Measurements from ENCODE around the gene PIAS3.

The PIAS3 gene

DNA sequence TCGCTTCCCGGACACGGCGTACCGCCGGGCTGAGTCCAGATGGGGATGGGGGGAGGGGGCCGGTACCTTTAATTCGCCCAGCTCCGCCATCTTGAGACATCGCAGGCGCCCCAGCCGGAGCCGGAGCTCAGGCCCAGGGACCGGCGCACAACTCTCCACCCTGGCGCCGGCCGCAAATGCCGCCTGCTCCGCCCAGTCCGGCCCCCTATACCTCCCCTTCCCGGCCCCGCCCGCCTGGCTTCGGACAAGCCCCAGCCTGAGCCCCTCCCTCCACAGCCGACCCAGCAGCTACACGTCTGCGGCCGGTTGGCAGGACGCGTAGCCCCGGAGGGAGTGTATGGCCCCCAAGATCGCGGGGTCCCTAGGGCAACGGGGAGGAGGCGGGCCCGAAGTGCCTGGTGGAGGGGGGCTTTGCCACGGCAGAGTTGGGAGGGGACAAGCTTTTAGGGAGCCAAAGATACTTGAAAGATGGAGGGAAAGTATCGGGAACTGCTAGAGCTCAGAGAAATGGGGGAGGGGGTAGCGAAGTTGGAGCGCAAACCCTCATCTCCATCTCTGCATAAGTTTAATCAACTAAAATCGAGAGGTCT, at the start of gene PIAS3:
PIAS3 (minus strand) TSS at position 181 of the 590 bp plus-strand sequence; CDS start at position 90, 91 bp downstream.
- peak; percentile 90 to 98 (median 90) for DNase-seq

DNA sequence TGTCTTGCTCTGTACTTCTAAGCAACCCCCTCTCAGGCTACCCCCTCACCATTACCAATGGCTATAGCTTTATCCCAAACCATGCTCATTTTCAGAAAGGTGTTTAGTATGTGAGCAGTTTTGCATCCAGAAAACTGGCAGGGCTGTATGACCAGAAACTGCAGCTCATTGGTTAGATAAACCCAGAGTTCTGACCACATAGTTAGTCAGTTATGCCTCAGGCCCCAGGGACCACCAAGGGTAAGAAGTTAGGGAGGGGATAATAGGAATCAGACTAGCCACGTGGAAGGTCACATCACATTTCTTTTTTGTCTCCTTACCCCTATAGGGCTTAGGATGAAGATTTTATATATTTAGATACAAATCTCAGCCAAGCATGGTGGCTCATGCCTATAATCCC, 49.8 kb upstream of the PIAS3 start:
- DNase-seq, result no peak

DNA sequence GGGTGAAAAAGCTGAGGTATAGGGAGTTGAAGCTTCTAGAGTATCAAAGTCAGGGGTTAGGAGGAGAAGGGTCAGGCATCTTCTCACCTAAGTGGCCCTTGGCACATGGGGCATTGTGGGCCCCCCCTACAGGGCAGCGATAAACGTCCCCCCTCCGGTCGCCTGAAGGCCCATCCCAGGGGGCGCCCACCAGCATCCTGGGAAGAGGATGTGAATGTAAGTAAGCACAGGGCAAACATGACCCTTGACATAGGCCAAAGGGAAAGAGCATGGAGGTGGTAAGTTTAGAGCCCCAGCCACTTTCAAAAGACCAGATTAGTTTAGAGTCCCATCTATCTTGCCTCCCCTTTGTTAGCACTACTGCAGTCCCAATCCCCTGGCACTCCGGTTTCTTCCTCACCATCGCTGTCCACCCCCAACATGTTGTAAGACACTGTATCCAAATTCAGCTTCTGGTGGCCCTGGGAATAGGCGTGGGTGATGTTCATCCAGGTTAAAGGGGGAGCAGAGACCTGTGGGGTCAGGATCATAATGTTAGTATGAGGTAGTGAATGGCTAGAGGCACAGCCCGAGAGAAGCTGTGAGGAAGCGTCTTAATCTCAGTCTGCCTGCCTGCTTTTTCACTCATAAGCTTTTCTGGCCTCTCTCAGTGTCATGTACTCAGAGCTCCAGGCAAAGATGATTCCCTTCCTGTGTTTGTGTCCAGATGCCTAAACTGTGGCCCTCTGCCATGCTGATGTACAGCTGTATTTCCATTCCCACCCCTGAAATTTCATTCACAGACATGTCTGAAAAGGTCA, 48.3 kb upstream of the PIAS3 start:
- no peak for DNase-seq

DNA sequence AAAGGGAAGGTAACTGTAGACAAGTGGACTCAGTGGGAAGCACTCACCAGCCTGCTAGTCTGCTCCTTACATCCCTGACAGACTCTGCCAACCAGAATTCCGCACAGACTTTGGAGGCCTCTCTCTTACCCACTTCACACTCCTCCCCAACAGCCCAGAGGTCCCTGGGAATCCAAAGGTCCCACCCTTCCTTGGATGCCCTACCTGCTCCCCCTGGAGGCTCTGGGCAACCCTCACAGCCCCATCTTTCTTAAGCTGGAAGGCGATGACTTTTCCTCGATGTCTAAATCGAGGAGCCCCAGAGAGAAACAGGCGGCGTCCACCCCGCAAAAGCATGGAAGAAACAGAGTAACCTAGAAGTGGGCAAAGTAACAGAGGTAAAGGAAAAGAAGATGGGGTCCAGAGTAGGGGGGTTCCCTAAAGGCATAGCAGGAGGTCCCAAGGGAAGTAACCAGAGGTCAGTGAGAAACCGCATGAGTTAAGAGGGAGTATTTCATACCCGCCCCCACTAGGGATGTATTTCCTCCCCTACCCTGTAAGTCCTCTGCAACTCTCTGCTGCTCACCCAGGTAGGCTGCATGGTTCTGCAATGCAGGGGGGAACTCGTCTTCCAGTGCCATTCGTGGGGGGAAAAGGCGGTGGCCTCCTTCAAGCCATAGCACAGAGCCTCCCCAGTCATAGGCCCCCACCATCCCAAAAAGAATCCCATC, 42.6 kb upstream of the PIAS3 start:
- DNase-seq, result no peak

DNA sequence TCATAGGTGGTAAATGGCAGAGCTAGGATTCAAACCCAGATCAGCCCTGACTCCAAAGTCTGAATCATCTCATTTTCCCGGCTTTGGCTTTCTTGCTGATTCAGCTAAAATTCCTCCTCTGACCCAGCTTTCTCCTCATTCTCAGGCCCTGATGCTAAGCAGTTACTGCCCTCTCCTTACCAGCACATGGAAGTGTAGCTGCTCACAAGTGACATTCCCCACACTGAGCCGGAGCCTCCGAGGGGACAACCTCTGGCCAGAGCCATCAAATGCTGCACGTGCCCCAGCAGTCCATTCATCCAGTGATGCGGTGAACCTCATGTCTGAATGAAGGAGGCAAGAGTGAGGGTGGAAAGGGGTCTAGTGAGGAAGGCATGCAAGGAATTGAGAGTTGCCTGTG, 39.9 kb upstream of the PIAS3 start:
- no peak for DNase-seq

DNA sequence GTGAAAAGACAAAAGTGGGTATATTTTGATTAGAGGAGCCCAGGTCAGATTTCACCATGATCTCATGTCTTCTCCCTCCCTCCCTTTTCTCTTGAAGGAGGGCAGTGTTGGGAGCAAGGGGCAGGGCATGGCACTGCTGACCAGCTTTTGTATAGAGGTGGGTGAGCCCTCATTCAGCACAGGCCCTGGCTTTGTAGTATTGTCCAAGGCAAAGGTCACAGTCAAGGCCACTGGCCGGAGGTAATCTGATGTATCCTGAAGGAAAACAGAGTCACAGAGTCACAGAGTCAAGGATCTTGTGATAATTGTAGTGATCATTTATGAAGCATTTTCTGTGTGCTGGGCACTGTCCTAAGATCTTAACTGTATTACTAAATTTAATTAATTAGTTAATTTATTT, 39.1 kb upstream of the PIAS3 start:
- DNase-seq, result no peak

DNA sequence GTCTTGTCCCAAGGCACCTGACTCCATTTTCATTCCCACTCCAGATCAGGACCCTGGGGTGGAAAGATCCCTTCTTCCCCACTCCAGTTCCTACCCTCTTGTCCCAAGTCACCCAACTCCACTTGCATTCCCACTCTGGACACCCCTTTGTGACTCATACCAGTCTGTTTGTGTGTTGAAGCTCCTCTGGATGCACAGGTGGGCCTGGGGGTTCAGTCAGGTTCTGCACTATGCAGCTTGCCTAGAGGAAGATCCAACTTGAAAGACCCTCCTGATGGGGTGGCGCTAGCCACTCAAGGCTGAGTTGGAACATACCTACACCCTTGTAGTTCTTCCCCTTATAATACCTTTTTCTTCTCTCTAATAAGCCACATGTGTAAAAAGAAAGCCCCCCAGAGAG, 36.6 kb upstream of the PIAS3 start:
- no peak for DNase-seq

DNA sequence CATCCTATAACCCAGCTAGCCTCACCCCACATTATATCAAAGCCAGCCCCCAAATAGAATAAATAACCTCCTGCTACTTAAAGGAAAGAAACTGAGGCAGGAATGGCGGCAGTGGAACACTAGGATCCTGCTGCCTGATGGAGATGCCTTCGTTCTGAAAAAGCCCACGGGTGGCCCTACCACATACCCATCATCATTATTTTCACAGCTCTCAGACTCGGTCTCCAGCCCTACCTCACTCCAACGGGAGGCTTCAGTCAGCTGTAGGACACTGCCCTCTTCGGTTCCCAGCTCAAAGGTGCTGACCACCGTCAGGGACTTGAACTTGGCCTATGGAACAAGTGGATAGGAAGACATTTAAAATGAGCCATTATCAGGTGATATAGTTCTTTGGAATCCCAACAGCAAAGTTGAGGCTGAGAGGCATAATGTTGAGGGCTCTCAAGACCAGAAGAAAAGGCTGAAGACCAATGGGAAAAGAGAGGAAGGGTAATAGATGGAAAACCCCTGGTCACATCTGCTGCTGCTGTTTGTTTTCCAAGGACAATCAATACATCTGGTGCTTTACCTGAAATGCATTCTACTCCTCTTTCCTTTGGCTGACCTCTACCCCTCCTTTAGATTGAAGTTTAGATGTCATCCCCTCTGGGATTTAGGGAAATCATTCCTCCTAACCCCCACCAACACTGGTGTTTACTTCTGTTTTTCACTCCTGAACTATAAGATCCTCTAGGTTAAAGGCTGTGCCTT, 34.6 kb upstream of the PIAS3 start:
- DNase-seq, result no peak

DNA sequence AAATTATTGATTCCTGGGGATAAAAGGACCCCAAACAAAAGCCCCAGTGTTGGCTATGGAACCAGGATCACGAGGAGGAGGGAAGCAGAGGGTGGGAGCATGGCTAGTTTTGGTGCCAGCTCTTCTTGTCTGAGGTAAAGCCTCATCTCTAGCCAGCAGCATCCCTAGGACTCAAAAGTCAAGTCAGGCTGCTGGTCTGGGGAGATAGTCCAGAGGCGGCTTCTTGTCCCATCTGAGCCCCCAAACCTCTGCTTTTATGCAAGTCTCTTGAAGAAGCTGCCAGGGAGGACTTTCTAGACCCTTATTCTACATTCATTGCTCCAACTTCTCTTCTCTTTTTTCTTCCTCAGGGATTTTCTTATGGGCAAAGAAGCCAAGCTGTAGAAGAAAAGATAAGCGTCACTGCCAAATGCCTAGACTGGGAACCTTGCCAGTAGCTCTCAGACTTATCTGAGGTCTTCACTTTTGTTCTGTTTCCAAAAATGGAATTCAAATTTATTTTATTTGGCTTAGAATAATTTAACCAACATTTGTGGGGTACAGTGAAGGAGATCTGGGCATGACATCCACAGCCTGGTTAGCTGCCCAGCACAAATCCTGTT, 33.7 kb upstream of the PIAS3 start:
- DNase-seq, result no peak

DNA sequence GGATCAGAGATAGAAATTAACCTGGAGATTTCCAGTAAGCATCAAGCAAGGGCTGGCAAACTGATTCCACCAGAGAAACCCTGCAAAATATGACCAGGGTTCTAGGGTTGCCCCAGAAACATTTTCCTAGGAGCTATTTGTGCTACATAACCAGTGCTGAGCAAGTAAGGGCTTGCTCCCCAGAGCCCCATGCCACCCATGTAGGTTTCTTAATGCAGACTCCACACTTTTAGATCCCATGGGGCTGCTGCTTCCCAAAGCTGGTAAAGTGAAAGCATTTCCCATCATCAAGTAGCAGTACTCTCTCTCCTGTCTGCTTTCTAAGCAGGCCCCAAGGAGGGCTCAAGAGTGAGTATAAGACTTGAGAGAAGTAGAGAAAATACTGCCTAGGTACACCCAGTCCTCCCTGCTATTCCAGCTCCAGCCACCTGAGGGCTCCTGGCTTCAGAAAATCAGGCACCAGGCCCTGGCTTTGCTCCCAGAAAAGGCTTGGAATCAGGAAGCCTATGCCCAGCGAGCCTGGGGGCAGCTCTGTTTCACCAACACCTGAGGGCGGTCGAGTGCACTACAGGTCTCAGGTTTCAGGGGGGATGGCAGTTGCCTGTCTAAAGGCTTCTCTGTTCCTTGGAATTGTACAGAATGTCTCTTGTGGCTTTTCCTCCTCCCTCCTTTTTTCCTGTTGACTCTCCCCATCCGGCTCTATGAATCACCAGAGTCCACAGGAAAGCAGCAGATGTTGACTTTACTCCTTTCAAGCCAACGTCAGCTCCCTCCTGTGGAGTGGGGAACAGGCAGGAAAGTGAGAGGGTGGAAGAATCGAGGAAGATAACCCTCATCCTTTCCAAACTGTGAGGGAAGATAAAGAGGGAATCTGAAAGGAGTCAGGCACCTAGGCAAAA, 33.0 kb upstream of the PIAS3 start:
- DNase-seq, result peak; percentile 94 to 99 (median 98)

DNA sequence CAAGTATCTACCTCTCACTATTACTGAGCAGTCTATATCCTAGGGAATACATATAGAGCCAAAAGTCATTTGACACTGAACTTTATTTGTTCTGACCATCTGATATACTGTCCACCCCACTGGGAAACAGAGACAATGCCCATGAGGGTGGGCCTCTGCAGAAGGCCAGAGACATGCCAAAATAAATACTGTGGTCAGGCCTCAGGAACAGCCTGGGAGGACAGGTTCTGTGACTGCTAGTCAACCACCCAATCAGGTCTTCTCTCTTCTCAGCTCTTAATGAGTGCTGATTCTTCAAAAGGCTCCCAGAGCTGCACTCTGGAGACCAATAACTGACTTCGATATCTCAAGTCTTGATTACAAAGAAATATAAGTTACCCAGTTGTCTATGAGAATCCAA, 32.3 kb upstream of the PIAS3 start:
- peak in 1 of 3 experiments; percentile 53 for DNase-seq

DNA sequence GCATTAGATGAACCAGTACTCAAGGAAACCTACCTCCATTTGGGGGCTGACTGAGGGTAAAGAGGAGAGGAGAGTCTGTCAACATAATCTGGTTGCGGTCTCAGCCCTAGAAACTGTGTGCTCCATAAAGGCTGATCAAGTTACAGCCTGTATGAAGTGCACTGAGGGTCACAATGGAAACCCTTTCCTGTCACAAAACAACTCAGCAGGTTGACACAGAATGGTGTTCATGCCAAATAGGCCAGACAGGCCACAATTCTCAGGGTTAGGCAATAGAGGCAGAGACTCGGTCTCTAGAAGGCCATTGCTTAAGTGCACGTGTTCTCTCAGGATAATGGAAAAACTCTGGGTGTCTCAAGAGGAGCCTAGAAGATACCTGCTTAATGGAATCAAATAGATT, 30.8 kb upstream of the PIAS3 start:
- peak in 2 of 3 experiments; percentile 57 to 90 for DNase-seq

DNA sequence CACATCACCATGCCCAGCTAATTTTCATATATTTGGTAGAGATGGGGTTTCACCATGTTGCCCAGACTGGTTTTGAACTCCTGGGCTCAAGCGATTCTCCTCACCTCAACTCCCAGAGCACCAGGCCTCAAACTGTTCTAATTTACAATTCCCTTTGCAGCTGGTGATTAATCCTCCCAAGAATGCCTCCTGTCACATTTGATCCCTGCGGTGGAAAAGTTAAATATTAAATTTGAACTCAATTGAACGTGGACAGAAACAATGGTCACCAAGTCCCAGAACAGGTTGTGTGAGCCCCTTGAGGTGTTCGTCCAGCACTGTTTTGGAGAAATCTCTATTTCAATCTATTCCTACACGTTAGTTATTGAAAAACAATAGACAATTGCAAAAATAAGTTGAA, 28.8 kb upstream of the PIAS3 start:
- no peak for DNase-seq

DNA sequence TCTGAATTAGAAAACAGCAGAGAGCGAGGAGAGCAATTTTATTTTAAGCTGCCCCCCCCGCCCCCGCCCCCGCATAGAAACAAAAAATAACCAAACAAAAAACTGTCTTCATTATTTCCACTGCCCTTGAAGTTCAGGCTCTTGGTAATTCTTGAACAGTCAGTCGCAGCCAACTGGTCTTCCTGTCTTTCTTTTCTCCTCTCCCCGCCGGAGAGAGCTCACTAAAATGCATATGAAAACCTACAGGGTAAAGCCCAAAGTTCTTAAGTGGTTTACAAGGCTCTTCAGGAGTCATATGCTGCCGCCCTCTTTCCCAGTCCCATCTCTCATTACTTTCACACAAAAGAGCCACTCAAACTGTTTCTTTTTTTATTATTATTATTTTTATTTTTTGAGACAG, 27.9 kb upstream of the PIAS3 start:
- DNase-seq, result peak in 1 of 3 experiments; percentile 39

DNA sequence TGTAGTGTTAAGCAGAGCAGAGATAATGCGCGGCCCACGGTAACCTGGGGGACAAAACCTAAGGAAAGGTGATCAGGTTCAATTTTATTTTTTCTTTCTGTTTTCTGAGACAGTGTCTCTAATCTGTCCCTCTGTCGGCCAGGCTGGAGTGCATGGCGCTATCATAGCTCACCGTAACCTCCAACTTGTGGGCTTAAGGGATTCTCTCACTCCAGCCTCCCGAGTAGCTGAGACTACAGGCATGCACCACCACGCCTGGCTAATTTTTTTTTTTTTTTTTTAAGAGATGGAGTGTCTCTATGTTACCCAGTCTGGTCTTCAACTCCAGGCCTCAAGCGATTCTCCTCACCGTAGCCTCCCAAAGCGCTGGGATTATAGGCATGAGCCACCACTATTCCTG, 27.5 kb upstream of the PIAS3 start:
- DNase-seq, result no peak

DNA sequence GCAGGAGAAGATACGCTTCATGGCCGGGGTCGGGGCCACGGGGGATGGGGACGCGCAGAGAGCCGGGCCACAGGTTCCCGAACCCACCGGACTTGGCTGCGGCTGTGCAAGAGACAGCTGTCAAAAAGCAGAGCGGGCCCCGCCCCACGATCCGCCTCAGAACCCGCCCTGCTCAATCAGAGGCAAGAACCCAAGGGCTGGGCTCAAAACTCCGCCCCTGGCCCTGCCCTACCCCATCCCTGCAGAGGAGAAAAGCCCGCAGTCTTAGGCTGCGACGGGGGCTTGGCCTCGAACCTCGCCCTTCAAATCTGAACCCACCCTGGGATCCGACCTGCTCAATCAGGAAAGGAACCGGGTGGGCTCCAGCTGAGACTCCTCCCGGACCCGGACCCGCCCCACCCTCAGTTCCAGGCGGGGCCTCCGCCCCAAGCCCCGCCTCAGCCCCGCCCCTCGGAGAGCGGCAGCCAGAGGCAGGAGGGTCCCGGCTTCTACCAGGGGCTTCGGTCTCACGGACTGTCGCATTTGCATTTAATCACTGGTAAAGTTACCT, 26.9 kb upstream of the PIAS3 start, which contains the start of gene ANKRD35:
ANKRD35 (minus strand) TSS at position 129 of the 550 bp plus-strand sequence; CDS start at position 21, 108 bp downstream.
- DNase-seq, result peak in 1 of 3 experiments; percentile 96

DNA sequence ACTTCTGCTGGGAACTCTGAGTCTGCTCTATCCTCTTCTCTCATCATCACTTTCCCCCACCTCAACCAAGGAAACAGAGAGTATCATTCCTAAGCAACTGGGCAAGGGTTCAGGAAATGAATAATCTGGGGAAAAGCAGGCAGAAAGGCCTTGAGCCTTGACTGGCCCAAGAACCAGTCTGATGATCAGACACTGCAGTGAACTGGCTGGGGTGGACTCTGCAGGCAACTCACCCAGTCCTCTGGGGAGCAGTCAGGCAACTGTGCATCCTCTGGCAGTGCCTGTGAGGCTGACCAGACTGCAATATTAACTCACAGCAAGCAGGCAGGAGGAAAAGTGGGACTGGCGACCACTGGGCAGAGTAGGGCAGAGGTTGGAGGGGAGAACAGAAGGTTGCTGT, 25.8 kb upstream of the PIAS3 start:
- no peak for DNase-seq

DNA sequence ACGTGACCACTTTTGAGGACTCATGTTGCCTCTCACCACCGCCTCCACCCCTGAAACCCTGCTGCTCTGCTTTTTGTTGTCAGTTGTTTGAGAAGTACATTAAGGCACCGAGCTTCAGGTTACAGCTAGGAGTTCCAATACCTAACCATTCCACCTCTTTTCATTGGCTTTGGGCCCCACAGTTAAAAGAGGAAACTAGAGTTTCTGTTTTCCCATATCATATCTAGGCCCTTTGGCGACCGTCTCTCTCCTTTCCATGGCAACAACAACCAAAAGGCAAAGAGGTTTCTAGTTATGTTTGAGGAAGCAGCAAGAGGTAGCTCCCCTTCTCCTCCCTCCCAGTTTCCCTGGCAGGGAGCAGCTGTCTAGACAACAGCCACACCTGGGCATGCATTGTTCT, 20.9 kb upstream of the PIAS3 start:
- DNase-seq, result peak; percentile 89 to 100 (median 99)

DNA sequence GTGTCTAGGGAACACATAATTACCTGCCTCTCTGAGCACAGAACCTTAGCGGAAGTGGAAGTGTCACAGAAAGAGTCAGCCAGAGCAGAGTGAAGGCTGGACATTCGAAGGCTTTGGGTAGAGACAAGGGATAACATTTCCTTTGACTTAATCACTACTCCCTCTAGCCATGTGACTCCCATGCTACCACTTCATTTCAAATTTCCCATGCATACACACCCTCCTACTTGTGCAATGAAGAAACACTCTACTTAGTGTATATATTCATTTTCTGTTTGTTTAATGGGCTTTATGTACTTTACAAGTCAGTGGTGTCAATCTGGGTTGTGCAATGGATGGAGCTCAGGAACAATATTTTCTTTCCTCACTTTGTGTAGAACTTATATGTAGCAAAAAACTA, 19.8 kb upstream of the PIAS3 start:
- peak in 2 of 3 experiments; percentile 41 to 78 for DNase-seq

DNA sequence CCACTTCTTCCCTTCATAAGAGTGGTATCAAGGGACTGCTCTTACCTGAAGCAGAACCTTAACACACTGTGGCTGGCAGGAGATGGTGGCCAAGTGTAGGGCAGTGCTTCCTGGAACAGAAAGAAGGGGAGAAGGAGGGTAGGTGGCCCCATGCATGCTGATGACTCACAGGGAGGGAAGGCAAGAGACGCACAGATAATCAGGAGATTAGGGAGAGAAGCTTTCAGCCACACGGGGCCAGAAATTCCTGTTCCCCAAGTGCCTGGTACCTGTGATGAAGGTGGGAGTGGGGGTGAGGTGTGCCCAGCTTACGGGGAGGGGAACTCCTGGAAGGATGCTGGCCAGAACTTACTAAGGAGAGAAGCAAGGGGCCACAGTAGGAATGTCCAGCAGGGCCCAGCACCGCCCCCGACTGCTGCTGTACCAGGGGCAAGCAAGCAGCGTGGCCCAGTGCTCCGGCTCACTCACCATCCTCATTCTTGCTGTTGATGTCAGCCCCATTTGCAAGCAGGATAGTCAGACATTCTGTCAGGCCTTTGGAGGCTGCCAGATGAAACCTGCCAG, 19.1 kb upstream of the PIAS3 start:
- no peak for DNase-seq

DNA sequence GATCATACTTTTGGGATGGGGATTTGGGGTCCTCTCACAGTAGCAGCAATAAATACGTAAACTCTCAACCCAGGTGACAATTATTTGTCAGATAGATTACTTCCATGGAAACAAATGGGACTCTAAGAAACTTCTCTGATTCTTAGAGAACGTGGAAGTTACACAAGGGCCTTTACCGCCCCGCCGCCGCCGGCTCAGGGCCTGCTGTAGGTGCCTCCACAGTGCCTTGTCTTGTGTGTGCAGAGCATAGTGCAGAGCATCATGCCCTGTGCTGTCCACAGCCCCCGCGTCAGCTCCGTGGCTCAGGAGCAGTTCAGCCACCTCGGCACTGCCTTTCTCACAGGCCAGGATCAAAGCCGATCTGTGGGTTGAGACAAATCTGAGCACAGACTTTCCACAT, 15.8 kb upstream of the PIAS3 start:
- no peak for DNase-seq

All from NCI-H1417 (cell line).